ENCODE results near the gene CAMK1D.

DNA sequence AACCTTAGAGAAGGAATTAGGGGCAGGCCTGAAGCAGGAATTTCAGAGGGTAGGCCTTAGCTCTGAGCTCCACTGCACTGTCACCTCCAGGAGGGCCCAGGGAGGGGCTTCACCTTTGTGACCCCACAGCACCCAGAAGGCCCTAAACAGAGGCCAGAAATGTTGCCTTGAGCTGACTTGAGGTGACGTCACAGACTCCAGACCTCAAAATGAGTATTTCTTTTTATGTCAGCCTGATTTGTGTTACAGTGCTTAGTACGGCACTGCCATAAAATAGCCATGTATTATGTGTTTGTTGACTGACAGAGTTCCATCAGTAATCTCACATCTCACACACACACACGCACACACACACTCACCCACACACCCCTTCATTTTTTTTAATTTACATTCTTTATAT, 440.9 kb downstream of the CAMK1D start:
- TF ChIP-seq EZH2phosphoT487 (IDR thresholded peaks at IDR 0.05; ENCODE audit: borderline replicate concordance, low read depth, low read length) (no peak), CTCF (conservative IDR thresholded peaks at IDR 0.05; ENCODE audit: low read length) (no peak)

Data from OCI-LY7 (cell line).